Activated CD4-positive, alpha-beta memory T cell treated with anti-CD3 and anti-CD28 coated beads, Interleukin-2, amount 10 ng/mL, durations not matched to agents 7 days and 5 days (primary cell): ENCODE measurements around the gene PLEKHG5. TPM values are rescaled to one million over a fixed set of nuclear protein-coding genes. Genes with fewer than 3 reads are reported as not detected.

Experiments
- CTCF ChIA-PET: fragments of 350-600 bp; sonication (Branson Sonifier 250); formaldehyde crosslinking; loops from one replicate; lab custom pipeline; 2021; ENCODE audit warnings: antibody characterized with exemption, inconsistent platforms; lab: Charles Lee
- POLR2A ChIA-PET: fragments of 350-600 bp; sonication (Branson Sonifier 250); formaldehyde crosslinking; loops from one replicate; lab custom pipeline; 2021; ENCODE audit warnings: antibody characterized with exemption; lab: Charles Lee
- DNase-seq: peaks from one replicate; pipeline ENCODE4 v3.0.0-alpha.2; 2020
- H3K27ac Mint-ChIP-seq: one replicate; pipeline ENCODE4 v1.8.0; 2021; ENCODE audit warnings: mild to moderate bottlenecking, mixed read lengths
- H3K27me3 Mint-ChIP-seq: one replicate; pipeline ENCODE4 v1.8.0; 2021; ENCODE audit warnings: mixed read lengths
- H3K36me3 Mint-ChIP-seq: one replicate; pipeline ENCODE4 v1.8.0; 2021; ENCODE audit warnings: low read depth, mixed read lengths
- H3K4me1 Mint-ChIP-seq: one replicate; pipeline ENCODE4 v1.8.0; 2021; ENCODE audit warnings: mixed read lengths
- H3K4me3 Mint-ChIP-seq: one replicate; pipeline ENCODE4 v1.8.0; 2021; ENCODE audit warnings: mild to moderate bottlenecking, mixed read lengths
- H3K9me3 Mint-ChIP-seq: one replicate; pipeline ENCODE4 v1.8.0; 2021; ENCODE audit warnings: mixed read lengths
- total RNA-seq, 2 experiments: library from RNA; stranded (reverse); gene quantifications; one replicate each; pipeline ENCODE4 v1.2.3, GENCODE V29; 2021

Gene PLEKHG5
- total RNA-seq, 2 experiments from 2014 or later: 1.7 to 2.3 TPM

DNA sequence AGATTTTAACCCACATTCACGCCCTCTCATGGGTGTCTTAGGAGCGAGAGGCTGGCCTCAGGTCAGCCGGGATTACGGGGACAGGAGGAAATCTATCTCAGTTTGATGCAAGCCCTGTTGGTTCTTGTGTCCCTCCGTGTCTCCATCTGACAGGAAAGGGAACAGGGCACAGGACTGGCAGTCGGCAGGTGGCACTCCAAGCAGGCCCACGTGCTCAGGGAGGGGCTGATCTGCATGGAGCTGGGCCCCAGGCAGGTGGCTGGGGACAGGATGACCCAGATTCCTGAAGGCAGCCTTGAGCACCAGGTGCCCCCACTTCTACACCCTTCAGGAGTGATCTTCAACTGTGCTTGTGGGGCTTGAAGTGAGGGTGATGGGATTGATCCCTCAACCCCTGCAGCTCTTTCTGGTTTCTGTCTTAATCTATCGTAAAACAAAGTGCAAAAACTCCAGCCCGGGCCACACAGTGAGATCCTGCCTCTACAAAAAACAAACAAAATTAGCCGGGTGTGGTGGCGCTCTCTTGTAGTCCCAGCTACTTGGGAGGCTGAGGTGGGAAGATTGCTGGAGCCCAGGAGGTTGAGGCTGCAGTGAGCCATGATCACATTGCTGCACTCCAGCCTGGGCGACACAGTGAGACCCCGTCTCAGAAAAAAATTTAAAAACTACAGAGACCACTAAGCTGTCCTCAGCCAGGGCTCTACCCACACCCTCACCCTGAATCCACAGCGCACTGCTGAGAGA is 8.3 kb downstream of the PLEKHG5 start:
- Mint-ChIP-seq H3K4me1 (peaks cover 9% of the 10 kb centered on the region), H3K27ac (no peak overlapping the region), H3K36me3 (no peaks in the 10 kb centered on the region), H3K4me3 (no peak overlapping the region), H3K9me3 (no peaks in the 10 kb centered on the region), H3K27me3 (peaks cover 31% of the 10 kb centered on the region)
- ChIA-PET POLR2A (interaction anchor here (1.0 kb wide), 1 partner anchor 71 kb away, joined by 3 read pairs; the partner anchor contains the start of gene NOL9), CTCF (interaction anchor here (0.6 kb wide), 2 partner anchors 17 to 58 kb away, joined by 3 to 4 read pairs; no protein-coding TSS in a partner anchor)
- DNase-seq: no peak

DNA sequence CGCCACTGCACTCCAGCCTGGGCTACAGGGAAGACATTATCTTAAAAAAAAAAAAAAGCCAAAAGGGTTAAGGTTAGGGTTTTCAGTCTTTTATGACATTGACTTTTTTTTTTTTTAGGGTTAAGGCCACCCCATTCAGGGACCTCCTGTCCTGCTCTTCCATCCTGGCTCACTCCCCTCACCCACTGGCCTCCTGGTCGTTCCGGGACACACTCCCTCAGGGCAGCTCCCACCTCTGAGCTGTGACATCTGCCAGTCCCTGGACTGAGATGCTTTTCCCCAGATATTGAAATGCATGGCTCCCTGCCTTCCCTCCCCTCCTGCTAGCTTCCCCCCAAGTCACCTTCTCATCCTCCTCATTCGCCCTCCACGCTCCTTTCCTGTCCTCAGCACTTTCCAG is 9.6 kb downstream of the PLEKHG5 start:
- Mint-ChIP-seq H3K4me3 (no peak overlapping the region), H3K27me3 (peaks cover 26% of the 10 kb centered on the region), H3K9me3 (no peaks in the 10 kb centered on the region), H3K36me3 (no peaks in the 10 kb centered on the region), H3K27ac (no peak overlapping the region), H3K4me1 (peaks cover 9% of the 10 kb centered on the region)
- no peak for DNase-seq
- ChIA-PET CTCF (interaction anchor here (0.7 to 0.9 kb wide), 2 partner anchors 10 to 194 kb away, joined by 3 to 4 read pairs; partner anchors contain the start of gene PLEKHG5), POLR2A (no interaction called here)

DNA sequence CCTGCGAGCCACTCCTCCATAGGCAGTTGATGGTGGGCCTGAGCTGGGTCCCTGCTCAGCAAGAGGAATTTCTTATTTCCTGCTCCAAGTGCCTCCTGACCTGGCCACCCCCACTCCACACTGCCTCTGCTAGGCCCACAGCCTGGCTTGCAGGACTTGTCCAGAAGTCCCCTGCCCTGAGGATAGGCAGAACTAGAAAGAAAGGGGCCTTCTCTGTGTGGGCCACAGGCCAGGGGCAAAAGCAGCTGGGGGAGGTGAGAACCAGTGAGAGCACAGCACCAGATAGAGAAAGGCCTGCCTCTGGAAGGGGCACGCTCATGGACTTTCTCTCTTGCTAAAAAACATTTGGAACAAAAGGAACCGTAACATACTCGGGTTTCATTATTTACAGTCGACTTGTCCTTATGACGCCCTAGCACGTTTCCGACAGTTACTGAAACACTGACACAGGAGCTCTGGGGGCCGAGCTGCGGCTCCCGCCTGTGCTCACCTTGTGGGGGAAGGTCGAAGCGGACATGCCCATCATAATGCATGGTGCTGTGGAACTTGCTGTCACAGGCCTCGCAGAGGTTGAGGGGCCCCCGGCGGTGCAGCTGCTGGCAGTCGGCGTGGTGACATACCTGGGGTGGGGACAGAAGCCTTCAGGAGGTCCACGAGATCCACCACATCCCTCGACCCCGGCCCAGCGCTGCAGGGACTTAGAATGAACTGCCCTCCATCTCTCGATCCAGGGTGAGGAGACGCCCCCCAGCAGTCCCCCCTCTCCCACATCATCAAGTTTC is 14.2 kb downstream of the PLEKHG5 start:
- Mint-ChIP-seq H3K9me3 (no peaks in the 10 kb centered on the region), H3K27ac (no peak overlapping the region), H3K4me3 (no peak overlapping the region), H3K27me3 (no peaks in the 10 kb centered on the region), H3K36me3 (no peaks in the 10 kb centered on the region), H3K4me1 (no peaks in the 10 kb centered on the region)
- no peak for DNase-seq
- ChIA-PET POLR2A (interaction anchor here (1.0 kb wide), 1 partner anchor 17 kb away, joined by 3 read pairs; no protein-coding TSS in a partner anchor), CTCF (interaction anchor here (0.6 to 3.7 kb wide), 8 partner anchors 10 to 231 kb away, joined by 3 to 15 read pairs (median 4); partner anchors contain the start of gene TNFRSF25)

DNA sequence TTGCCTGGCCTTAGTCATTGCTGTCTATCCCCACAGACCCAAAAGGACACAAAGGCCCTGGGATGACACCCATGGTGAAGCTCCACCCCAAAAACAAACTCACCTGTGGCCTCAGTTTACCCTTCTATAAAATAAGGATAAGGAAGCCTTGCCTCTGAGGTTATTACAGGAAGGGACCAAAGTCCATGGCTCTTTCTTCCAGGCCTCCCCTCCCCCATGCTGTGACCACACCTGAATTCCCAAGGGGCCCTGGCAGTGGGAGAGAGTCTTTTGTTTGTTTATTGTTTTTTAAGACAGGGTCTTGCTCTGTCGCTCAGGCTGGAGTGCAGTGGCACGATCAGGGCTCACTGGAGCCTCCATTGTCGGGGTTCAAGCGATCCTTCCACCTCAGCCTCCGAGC is 15.0 kb downstream of the PLEKHG5 start:
- ChIA-PET CTCF (interaction anchor here (0.6 to 3.3 kb wide), 7 partner anchors 11 to 230 kb away, joined by 3 to 10 read pairs (median 3); no protein-coding TSS in a partner anchor), POLR2A (interaction anchor here (1.0 kb wide), 1 partner anchor 16 kb away, joined by 3 read pairs; no protein-coding TSS in a partner anchor)
- no peak overlapping the region for H3K4me3 Mint-ChIP-seq
- no peaks in the 10 kb centered on the region for H3K27me3 Mint-ChIP-seq
- no peak overlapping the region for H3K27ac Mint-ChIP-seq
- H3K4me1 Mint-ChIP-seq: no peaks in the 10 kb centered on the region
- H3K9me3 Mint-ChIP-seq: no peaks in the 10 kb centered on the region
- no peak for DNase-seq
- H3K36me3 Mint-ChIP-seq: no peaks in the 10 kb centered on the region

DNA sequence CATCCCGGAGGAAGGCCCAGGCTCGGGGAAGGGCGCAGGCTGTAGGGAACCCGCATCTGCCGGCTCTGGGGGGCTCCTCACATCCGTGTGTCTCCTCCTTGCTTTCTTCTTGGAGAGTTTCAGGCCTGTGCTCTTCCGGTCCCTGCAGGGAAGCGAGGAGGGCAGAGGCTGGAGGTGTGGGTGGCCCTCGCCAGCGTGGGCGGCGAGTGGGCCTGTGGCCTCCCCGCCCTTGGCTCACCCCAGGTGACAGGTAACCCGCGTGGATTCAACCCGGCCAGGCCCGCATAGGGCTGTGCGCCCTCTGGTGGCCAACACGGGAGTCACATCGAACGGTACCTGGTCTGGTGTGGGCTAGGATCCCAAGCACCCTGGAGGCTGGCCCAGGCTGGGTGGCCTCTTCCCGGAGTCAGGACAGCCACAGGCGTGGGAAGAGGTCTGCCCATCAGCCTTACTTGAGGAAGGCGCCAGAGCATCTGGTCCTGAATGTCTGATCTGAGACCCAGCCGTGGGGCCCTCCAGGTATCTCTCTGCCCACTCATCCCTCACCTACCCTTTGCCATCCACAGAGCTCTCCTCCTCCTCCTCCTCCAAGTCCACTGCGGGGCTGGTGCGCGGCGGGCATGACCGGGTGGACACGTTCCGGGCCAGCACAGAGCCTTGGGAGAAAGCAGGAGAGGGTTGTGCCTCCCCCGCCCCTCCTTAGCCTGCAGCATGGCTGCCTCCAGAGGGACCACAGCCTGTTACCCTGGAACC is 15.9 kb downstream of the PLEKHG5 start:
- Mint-ChIP-seq H3K4me1 (no peaks in the 10 kb centered on the region), H3K9me3 (no peaks in the 10 kb centered on the region)
- POLR2A ChIA-PET: no interaction called here

DNA sequence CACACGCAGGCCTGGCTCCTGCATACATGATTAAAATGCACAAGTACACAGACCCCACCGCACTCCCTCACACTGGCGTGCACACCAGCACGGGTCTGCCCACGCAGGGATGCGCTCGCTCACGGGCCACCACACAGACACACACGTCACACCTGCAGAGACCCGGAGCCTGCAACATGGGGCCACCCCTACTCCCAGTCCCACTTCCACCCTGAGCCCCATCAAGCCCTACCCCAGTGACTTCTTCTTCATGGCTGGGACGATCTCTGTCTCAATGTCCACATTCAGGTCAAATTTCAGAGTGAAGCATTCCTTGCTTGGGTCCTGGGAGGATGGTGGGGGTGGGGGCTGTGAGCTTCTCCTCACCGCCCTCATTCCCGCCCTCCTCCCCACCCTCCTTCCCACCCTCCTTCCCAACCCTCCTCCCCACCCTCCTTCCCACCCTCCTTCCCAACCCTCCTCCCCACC is 16.6 kb downstream of the PLEKHG5 start:
- DNase-seq: no peak
- ChIA-PET POLR2A (no interaction called here), CTCF (interaction anchor here (3.3 kb wide), 1 partner anchor 52 kb away, joined by 9 read pairs; no protein-coding TSS in a partner anchor)
- no peaks in the 10 kb centered on the region for H3K27me3 Mint-ChIP-seq
- no peaks in the 10 kb centered on the region for H3K9me3 Mint-ChIP-seq
- no peaks in the 10 kb centered on the region for H3K4me1 Mint-ChIP-seq
- no peaks in the 10 kb centered on the region for H3K36me3 Mint-ChIP-seq
- H3K4me3 Mint-ChIP-seq: no peak overlapping the region
- no peak overlapping the region for H3K27ac Mint-ChIP-seq

More for the DNA sequence above, 15.9 kb downstream of the PLEKHG5 start:
- DNase-seq: peak; percentile 79
- Mint-ChIP-seq H3K36me3 (no peaks in the 10 kb centered on the region), H3K27me3 (no peaks in the 10 kb centered on the region), H3K4me3 (no peak overlapping the region), H3K27ac (no peak overlapping the region)
- CTCF ChIA-PET: interaction anchor here (0.8 to 3.3 kb wide), 4 partner anchors 15 to 229 kb away, joined by 3 to 9 read pairs (median 3); no protein-coding TSS in a partner anchor

DNA sequence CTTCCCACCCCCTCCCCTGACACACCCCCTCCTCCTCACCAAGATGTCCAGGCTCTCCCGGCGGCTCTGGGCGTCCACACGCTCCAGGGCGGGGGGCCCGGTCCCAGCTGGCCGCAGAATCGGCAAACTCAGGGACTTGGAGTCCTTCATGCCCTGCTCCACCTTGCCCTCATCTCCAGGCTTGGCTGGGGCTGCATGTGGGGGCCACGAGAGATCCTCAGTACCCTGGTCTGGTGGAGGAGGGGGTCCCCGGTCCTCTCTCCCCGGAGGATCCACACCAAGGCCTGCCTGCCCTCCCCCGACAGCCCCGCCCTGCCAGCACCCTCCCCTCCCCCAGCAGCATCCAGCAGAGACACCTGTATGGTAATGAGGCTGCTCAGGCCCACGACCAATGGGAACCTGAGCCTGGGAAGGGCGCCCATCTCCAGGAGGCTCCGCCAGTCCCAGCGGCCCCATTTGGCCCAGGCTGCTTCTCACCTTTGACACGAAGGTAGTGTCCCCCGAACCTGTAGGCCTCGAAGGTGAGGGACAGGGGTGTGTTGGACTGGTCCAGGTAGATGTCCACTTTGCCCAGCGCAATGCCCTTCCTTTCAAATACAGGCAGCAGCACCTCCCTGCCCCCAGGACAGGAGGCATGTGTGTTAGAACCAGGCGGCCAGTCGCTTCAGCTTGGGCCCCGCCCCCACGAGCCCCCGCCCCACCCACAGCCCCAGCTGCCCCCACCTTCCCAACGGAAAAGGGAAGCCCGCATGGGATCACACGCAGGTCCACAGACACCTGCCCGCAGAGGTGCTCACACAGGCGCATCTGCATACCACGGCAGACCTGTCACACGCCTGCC is 17.3 kb downstream of the PLEKHG5 start:
- no peaks in the 10 kb centered on the region for H3K27me3 Mint-ChIP-seq
- H3K36me3 Mint-ChIP-seq: no peaks in the 10 kb centered on the region
- ChIA-PET POLR2A (no interaction called here), CTCF (interaction anchor here (3.3 kb wide), 1 partner anchor 52 kb away, joined by 9 read pairs; no protein-coding TSS in a partner anchor)
- H3K27ac Mint-ChIP-seq: no peak overlapping the region
- DNase-seq: no peak
- H3K9me3 Mint-ChIP-seq: no peaks in the 10 kb centered on the region
- no peaks in the 10 kb centered on the region for H3K4me1 Mint-ChIP-seq
- no peak overlapping the region for H3K4me3 Mint-ChIP-seq

DNA sequence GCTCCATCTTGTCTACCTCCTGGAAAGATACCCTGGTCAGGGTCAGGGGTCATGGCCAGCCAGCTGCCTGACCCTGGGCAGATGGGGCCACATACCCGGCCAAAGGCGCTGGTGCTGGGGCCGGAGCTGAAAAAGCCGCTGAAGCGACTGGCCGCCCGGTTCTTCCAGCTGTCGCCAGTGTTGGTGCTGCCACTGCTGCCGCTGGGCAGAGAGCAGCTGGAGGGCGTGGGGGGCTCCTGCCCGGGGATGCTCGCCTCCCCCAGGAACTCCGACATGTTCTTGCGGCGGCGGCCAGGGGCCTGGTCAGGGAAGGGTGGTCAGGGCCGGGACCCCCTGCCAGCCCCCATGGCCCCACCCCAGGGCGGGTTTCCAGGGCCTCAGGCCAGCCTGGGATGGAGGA is 18.3 kb downstream of the PLEKHG5 start:
- Mint-ChIP-seq H3K4me3 (no peak overlapping the region), H3K36me3 (no peaks in the 10 kb centered on the region), H3K27ac (no peak overlapping the region), H3K9me3 (no peaks in the 10 kb centered on the region), H3K27me3 (no peaks in the 10 kb centered on the region), H3K4me1 (no peaks in the 10 kb centered on the region)
- DNase-seq: no peak
- ChIA-PET CTCF (interaction anchor here (0.6 to 1.8 kb wide), 5 partner anchors 10 to 371 kb away, joined by 3 to 4 read pairs (median 4); no protein-coding TSS in a partner anchor), POLR2A (interaction anchor here (0.8 to 1.0 kb wide), 2 partner anchors 10 to 13 kb away, joined by 3 to 4 read pairs; no protein-coding TSS in a partner anchor)

DNA sequence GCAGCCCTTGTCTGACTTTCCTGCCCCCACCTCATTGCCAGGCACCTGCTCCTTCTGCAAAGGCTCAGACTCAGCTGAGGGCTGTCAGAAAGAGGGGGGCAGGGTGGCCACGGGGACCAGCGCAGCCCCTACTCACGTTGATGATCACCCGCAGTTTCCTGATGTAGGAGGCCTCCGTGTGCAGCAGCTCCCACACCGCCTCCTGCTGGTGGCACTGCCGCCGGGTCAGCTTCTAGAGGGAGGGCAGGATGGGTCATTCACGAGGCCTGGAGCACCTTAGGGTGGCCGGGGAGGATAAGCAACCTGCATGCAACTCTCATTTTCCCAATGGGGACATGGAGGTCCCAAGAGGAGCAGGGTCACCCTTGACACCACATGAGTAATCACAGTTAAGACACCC is 19.1 kb downstream of the PLEKHG5 start:
- no peak overlapping the region for H3K27ac Mint-ChIP-seq
- ChIA-PET POLR2A (interaction anchor here (1.0 to 1.4 kb wide), 2 partner anchors 9 to 13 kb away, joined by 3 to 6 read pairs; no protein-coding TSS in a partner anchor), CTCF (interaction anchor here (0.8 to 1.8 kb wide), 5 partner anchors 9 to 174 kb away, joined by 3 to 4 read pairs (median 4); no protein-coding TSS in a partner anchor)
- no peaks in the 10 kb centered on the region for H3K27me3 Mint-ChIP-seq
- no peaks in the 10 kb centered on the region for H3K36me3 Mint-ChIP-seq
- H3K4me1 Mint-ChIP-seq: no peaks in the 10 kb centered on the region
- DNase-seq: no peak
- H3K9me3 Mint-ChIP-seq: no peaks in the 10 kb centered on the region
- H3K4me3 Mint-ChIP-seq: no peak overlapping the region

DNA sequence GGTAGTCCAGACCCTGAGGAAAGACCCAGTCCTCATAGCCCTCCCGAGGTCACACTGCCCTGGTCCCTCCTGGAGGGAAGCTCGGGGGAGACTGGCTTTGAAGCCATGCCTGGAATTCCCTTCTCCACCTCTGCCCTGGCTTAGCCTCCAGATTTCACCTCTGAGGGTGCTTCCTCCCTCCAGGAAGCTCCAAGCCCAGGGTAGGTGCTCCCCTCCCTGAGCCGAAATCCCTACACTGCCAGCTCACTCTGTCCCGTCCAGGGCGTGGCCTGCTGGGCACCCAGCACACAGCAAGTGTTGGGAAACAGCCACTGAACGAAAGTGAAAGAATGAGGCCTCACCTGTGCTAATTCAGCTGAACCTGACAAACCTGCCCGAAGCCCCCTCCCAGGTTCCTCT is 19.5 kb downstream of the PLEKHG5 start:
- H3K27me3 Mint-ChIP-seq: no peaks in the 10 kb centered on the region
- ChIA-PET POLR2A (interaction anchor here (0.7 to 1.4 kb wide), 2 partner anchors 9 to 12 kb away, joined by 3 to 6 read pairs; no protein-coding TSS in a partner anchor), CTCF (interaction anchor here (0.8 to 1.8 kb wide), 4 partner anchors 8 to 174 kb away, joined by 3 to 4 read pairs (median 4); no protein-coding TSS in a partner anchor)
- DNase-seq: no peak
- no peak overlapping the region for H3K4me3 Mint-ChIP-seq
- H3K27ac Mint-ChIP-seq: no peak overlapping the region
- no peaks in the 10 kb centered on the region for H3K9me3 Mint-ChIP-seq
- no peaks in the 10 kb centered on the region for H3K36me3 Mint-ChIP-seq
- no peaks in the 10 kb centered on the region for H3K4me1 Mint-ChIP-seq
